ENCODE results near the gene AATK. TPM values are rescaled to one million over a fixed set of nuclear protein-coding genes. Genes with fewer than 3 reads are reported as not detected.

Gene AATK
- polyA plus RNA-seq, 2 of the 4 experiments (the other 2 are of a cell fraction): 0.26 to 0.37 TPM

DNA sequence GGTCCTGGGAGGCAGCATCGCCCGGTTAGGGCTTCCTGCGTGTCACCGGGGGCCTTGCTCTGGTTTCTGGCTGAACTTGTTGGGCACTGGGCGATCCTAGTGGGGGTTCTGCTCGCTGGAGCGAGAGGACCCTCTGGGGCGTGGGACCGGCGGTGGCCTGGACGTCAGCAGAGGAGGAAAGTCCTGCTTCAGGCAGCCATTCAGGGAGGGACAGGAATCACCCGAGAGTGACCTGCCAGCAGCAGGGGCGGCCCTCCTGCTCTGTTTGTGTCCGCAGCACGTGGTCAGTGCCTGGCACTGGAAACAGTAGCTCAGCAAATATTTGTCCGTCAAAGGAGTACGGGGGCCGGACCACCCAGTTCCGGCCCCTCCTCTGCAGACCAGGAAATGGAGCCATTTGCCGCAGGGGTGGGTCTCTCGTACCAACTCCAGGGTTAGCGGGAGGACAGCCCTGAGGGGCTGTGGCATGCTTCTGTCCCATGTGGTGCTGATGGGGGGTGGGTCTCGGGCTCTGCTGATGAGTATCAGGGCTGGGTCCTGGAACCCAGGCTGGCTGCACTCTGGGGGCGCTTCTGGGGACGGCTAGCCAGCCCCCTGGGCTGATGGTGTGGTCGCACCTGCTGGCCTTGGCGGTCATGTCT lies 82.8 kb downstream of the AATK start:
- Histone ChIP-seq H3K9me3 (no peaks in the 10 kb centered on the region), H3K27ac (no peak overlapping the region), H3K4me3 (no peak overlapping the region), H3K4me2 (no peak overlapping the region), H3K4me1 (no peaks in the 10 kb centered on the region)
- ATAC-seq (no peak), DNase-seq (ENCODE audit: low read depth in 1 of 2, low spot score in 1 of 2) (no peak), FAIRE-seq (no peak)
- POLR2A ChIA-PET: no interaction called here
- CTCF ChIA-PET: interaction anchor here (7.2 kb wide), 1 partner anchor 15 kb away, joined by 66 read pairs; no protein-coding TSS in a partner anchor
- TF ChIP-seq HEYL (CRISPR knock-in tag; IDR thresholded peaks at IDR 0.05) (no peak), KDM1A (IDR thresholded peaks at IDR 0.05; ENCODE audit: low read depth) (no peak), BHLHE40 (IDR thresholded peaks at IDR 0.05; ENCODE audit: low read depth, low read length) (no peak), SREBF2 (IDR thresholded peaks at IDR 0.05) (no peak), TFCP2L1 (CRISPR knock-in tag; IDR thresholded peaks at IDR 0.05) (no peak), GATA3 (IDR thresholded peaks at IDR 0.05; ENCODE audit: borderline replicate concordance) (no peak), EP300 (IDR thresholded peaks at IDR 0.05) (no peak), JUNB (IDR thresholded peaks at IDR 0.05) (no peak), CHD2 (IDR thresholded peaks at IDR 0.05; ENCODE audit: low read length, partially characterized antibody) (no peak), EHMT2 (IDR thresholded peaks at IDR 0.05; ENCODE audit: low read depth) (no peak), RCOR1 (IDR thresholded peaks at IDR 0.05; ENCODE audit: low read depth, low read length) (no peak), CBX8 (IDR thresholded peaks at IDR 0.05) (no peak), FOXS1 (CRISPR knock-in tag; IDR thresholded peaks at IDR 0.05) (no peak), ZSCAN20 (CRISPR knock-in tag; IDR thresholded peaks at IDR 0.05) (no peak), HOXB13 (CRISPR knock-in tag; IDR thresholded peaks at IDR 0.05; ENCODE audit: low read depth) (no peak), HOXB5 (CRISPR knock-in tag; IDR thresholded peaks at IDR 0.05) (no peak), MAFK (IDR thresholded peaks at IDR 0.05; ENCODE audit: partially characterized antibody) (no peak)
- TF ChIP-seq, protein P1, sequence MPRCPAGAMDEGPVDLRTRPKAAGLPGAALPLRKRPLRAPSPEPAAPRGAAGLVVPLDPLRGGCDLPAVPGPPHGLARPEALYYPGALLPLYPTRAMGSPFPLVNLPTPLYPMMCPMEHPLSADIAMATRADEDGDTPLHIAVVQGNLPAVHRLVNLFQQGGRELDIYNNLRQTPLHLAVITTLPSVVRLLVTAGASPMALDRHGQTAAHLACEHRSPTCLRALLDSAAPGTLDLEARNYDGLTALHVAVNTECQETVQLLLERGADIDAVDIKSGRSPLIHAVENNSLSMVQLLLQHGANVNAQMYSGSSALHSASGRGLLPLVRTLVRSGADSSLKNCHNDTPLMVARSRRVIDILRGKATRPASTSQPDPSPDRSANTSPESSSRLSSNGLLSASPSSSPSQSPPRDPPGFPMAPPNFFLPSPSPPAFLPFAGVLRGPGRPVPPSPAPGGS (IDR thresholded peaks at IDR 0.05): no peak
- TF ChIP-seq, protein P2, sequence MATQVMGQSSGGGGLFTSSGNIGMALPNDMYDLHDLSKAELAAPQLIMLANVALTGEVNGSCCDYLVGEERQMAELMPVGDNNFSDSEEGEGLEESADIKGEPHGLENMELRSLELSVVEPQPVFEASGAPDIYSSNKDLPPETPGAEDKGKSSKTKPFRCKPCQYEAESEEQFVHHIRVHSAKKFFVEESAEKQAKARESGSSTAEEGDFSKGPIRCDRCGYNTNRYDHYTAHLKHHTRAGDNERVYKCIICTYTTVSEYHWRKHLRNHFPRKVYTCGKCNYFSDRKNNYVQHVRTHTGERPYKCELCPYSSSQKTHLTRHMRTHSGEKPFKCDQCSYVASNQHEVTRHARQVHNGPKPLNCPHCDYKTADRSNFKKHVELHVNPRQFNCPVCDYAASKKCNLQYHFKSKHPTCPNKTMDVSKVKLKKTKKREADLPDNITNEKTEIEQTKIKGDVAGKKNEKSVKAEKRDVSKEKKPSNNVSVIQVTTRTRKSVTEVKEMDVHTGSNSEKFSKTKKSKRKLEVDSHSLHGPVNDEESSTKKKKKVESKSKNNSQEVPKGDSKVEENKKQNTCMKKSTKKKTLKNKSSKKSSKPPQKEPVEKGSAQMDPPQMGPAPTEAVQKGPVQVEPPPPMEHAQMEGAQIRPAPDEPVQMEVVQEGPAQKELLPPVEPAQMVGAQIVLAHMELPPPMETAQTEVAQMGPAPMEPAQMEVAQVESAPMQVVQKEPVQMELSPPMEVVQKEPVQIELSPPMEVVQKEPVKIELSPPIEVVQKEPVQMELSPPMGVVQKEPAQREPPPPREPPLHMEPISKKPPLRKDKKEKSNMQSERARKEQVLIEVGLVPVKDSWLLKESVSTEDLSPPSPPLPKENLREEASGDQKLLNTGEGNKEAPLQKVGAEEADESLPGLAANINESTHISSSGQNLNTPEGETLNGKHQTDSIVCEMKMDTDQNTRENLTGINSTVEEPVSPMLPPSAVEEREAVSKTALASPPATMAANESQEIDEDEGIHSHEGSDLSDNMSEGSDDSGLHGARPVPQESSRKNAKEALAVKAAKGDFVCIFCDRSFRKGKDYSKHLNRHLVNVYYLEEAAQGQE (IDR thresholded peaks at IDR 0.05): no peak
- TF ChIP-seq, protein P3, sequence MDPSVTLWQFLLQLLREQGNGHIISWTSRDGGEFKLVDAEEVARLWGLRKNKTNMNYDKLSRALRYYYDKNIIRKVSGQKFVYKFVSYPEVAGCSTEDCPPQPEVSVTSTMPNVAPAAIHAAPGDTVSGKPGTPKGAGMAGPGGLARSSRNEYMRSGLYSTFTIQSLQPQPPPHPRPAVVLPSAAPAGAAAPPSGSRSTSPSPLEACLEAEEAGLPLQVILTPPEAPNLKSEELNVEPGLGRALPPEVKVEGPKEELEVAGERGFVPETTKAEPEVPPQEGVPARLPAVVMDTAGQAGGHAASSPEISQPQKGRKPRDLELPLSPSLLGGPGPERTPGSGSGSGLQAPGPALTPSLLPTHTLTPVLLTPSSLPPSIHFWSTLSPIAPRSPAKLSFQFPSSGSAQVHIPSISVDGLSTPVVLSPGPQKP (IDR thresholded peaks at IDR 0.05; ENCODE audit: low read depth, low read length): no peak
- 87% methylated on average over 16 of the region's 27 CpGs for WGBS (ENCODE audit: missing lambda C conversion rate)

DNA sequence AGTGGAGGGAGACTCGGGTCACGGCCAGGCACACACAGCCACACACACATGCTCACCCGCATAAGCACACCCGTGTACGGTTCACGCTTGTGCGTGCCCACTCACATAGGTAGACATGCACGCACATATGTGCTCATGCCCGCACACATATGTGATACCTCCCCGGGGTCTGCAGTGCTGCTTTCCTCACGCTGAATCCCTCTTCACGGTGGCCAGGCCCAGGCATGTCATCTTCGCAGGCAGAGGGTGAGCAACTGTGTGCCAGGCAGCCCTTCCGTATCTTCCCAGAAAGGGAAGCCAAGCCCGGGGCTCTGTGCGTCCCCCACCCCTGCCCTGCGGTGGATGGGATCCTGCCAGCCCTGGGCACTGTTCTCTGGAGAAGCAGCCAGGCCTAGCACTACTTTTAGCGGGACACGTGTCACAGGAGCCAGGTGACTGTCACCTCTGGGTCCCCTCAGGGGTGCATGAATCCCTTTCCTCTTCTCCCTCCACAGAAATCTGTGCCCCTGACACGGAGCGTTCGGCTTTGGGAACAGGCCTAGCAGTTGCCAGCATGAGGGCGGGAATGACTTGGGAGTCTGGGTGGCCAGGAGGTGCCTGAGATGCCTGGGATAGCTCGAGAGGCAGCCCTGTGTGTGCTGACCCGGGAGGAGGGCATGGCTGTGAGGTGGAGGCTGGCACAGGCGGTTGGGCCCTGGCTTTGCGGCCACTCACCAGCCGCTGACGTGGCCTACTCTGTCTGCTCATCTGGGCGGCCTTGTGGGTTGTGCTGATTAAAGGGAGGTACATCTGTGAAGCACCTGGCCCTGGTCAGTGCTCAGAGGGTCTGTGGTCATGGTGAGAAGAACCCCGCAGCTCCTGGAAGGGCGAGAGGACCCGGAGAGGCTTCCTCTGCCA lies 83.6 kb downstream of the AATK start:
- FAIRE-seq (no peak), DNase-seq (ENCODE audit: low read depth in 1 of 2, low spot score in 1 of 2) (no peak), ATAC-seq (no peak)
- ChIA-PET CTCF (interaction anchor here (7.2 kb wide), 1 partner anchor 16 kb away, joined by 66 read pairs; no protein-coding TSS in a partner anchor), POLR2A (no interaction called here)
- Histone ChIP-seq H3K27ac (no peak overlapping the region), H3K9me3 (no peaks in the 10 kb centered on the region), H3K4me3 (no peak overlapping the region), H3K4me1 (no peaks in the 10 kb centered on the region), H3K4me2 (no peak overlapping the region)
- WGBS (ENCODE audit: missing lambda C conversion rate): 90% methylated on average over 33 of the region's 33 CpGs
- no peak for TF ChIP-seq RARB (CRISPR knock-in tag; IDR thresholded peaks at IDR 0.05)
- TF ChIP-seq CHD2 (IDR thresholded peaks at IDR 0.05; ENCODE audit: low read length, partially characterized antibody): no peak
- TF ChIP-seq ZNF302 (CRISPR knock-in tag; IDR thresholded peaks at IDR 0.05): no peak
- TF ChIP-seq TFCP2L1 (CRISPR knock-in tag; IDR thresholded peaks at IDR 0.05): no peak
- TF ChIP-seq CHD4 (IDR thresholded peaks at IDR 0.05; ENCODE audit: borderline replicate concordance): no peak
- TF ChIP-seq, protein P3 (IDR thresholded peaks at IDR 0.05; ENCODE audit: low read depth, low read length): no peak
- no peak for TF ChIP-seq RAD21 (conservative IDR thresholded peaks at IDR 0.05 in 1 of 2, IDR thresholded peaks at IDR 0.05 in 1 of 2)
- TF ChIP-seq, protein P4, sequence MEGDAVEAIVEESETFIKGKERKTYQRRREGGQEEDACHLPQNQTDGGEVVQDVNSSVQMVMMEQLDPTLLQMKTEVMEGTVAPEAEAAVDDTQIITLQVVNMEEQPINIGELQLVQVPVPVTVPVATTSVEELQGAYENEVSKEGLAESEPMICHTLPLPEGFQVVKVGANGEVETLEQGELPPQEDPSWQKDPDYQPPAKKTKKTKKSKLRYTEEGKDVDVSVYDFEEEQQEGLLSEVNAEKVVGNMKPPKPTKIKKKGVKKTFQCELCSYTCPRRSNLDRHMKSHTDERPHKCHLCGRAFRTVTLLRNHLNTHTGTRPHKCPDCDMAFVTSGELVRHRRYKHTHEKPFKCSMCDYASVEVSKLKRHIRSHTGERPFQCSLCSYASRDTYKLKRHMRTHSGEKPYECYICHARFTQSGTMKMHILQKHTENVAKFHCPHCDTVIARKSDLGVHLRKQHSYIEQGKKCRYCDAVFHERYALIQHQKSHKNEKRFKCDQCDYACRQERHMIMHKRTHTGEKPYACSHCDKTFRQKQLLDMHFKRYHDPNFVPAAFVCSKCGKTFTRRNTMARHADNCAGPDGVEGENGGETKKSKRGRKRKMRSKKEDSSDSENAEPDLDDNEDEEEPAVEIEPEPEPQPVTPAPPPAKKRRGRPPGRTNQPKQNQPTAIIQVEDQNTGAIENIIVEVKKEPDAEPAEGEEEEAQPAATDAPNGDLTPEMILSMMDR (IDR thresholded peaks at IDR 0.05): no peak
- TF ChIP-seq GATA3 (IDR thresholded peaks at IDR 0.05; ENCODE audit: borderline replicate concordance): no peak
- no peak for TF ChIP-seq HOXA7 (CRISPR knock-in tag; IDR thresholded peaks at IDR 0.05)
- TF ChIP-seq HOXB13 (CRISPR knock-in tag; IDR thresholded peaks at IDR 0.05; ENCODE audit: low read depth): no peak

Measured in A549 (cell line).